Psoas muscle (tissue), 8 donors: ENCODE results near the gene BRI3. TPM values are rescaled to one million over a fixed set of nuclear protein-coding genes. Genes with fewer than 3 reads are reported as not detected.

Source experiments
- ATAC-seq, 4 donors: fragments of 200-7000 bp; cut with Tn5 transposase; one replicate each; pipeline ENCODE4 v1.9.1; 2020; ENCODE audit warnings: moderate library complexity in 3 of 4, mild to moderate bottlenecking in 2 of 4
- DNase-seq, 2 donors: peaks; one replicate each; pipeline ENCODE4 v3.0.0-alpha.2; 2020
- H3K27ac ChIP-seq: fragments of 200-600 bp; one replicate; pipeline ENCODE4 v1.8.0; 2022
- H3K27me3 ChIP-seq, 3 donors: fragments of 200-600 bp in 1 of 3; one replicate each; pipeline versions ENCODE4 v1.6.1 to v1.8.0; 2013 to 2022; ENCODE audit warnings: low read length in 2 of 3, mild to moderate bottlenecking in 2 of 3, moderate library complexity in 1 of 3; ENCODE audit not compliant: insufficient read depth in 3 of 3
- H3K36me3 ChIP-seq, 2 donors: fragments of 200-600 bp in 1 of 2; one replicate each; pipeline versions ENCODE4 v1.6.1 to v1.8.0; 2013 to 2022; ENCODE audit warnings: low read depth in 1 of 2, mild to moderate bottlenecking in 1 of 2, moderate library complexity in 1 of 2; ENCODE audit not compliant: insufficient read depth in 1 of 2
- H3K4me1 ChIP-seq: fragments of 200-600 bp; one replicate; pipeline ENCODE4 v1.8.0; 2022
- H3K4me3 ChIP-seq: fragments of 200-600 bp; one replicate; pipeline ENCODE4 v1.8.0; 2022; ENCODE audit warnings: mild to moderate bottlenecking
- H3K9me3 ChIP-seq: fragments of 200-600 bp; one replicate; pipeline ENCODE4 v1.8.0; 2022
- CTCF ChIP-seq: fragments of 200-600 bp; IDR thresholded peaks from one replicate; pipeline ENCODE4 v1.8.0; 2022; ENCODE audit warnings: antibody characterized with exemption
- WGBS, 3 donors: extraction: QIAGEN DNeasy Blood & Tissue Kit; methylation state at CpG; one replicate each; pipeline versions ENCODE4 v1.1.6 to v1.1.7; 2013; 5-methylcytosine and 5-hydroxymethylcytosine counted together
- intact Hi-C, 2 donors: fragments of 100-400 bp; cut with DNase I; formaldehyde crosslinking; loops; one replicate each; pipeline versions ENCODE4 v1.11.0 to v1.14.2; 2022
- polyA plus RNA-seq, 3 donors: library from polyadenylated mRNA; stranded (reverse); fragments of 200-250 nt; gene quantifications; one replicate each; pipeline ENCODE4 v1.2.3, GENCODE V29; 2013
- total RNA-seq, 4 donors: library from RNA; stranded (reverse); fragmentation: NEBNext Ultra II Directional in 2 of 4; extraction: Animal tissue kit (Norgen Biotek cat#: 25700) in 2 of 4; gene quantifications; one replicate each; pipeline versions ENCODE4 v1.2.1 to v1.2.4, GENCODE V29; 2021 to 2023
- donor health status: healthy with polysubstance abuse.
- donor health status: DM: no; HTN: no; CAD: no; lungs with moderate emphysema.
- donor health status: Bipolar disorder and iron deficiency.
- donor health status: healthy.
- donor health status: DM: yes; HTN: yes; CAD: no.
- donor health status: DM: no; HTN: no; CAD: no.
- donor health status: DM: no; HTN: no; CAD: no.
- donor health status: DM: yes; HTN: yes; CAD: no.

BRI3 gene
- total and polyA plus RNA-seq, 7 donors: 231 to 529 (median 435) TPM

- peak overlapping the region; percentile 30 for H3K4me3 ChIP-seq
- intact Hi-C loops: no loop called here
- no peaks in the 10 kb centered on the region for H3K9me3 ChIP-seq
- peaks cover 0 to 14% (median 0%) of the 10 kb centered on the region in 3 donors for H3K27me3 ChIP-seq
- ATAC-seq (peak; percentile 40 to 83 (median 70)), DNase-seq (no peak)
- WGBS, 3 donors: 35 to 44% (median 37%) methylated on average over 28 of the region's 28 CpGs
- H3K4me1 ChIP-seq: peaks cover 8% of the 10 kb centered on the region
- H3K36me3 ChIP-seq: no peaks in the 10 kb centered on the region
- TF ChIP-seq CTCF: no peak
- H3K27ac ChIP-seq: no peak overlapping the region
Measured at GRCh38 chr7:98323597-98324322, 42.3 kb downstream of the BRI3 start.

GRCh38 chr7:98324782-98325181 is 43.3 kb downstream of the BRI3 start:
- Histone ChIP-seq H3K4me3 (no peak overlapping the region), H3K27me3 (peaks cover 0 to 14% (median 0%) of the 10 kb centered on the region in 3 donors), H3K9me3 (no peaks in the 10 kb centered on the region), H3K27ac (no peak overlapping the region), H3K36me3 (no peaks in the 10 kb centered on the region), H3K4me1 (peaks cover 8% of the 10 kb centered on the region)
- intact Hi-C loops: no loop called here
- TF ChIP-seq CTCF: no peak
- WGBS, 3 donors: 94 to 97% (median 96%) methylated on average over 6 of the region's 6 CpGs
- no peak for ATAC-seq
- DNase-seq: no peak

- Histone ChIP-seq H3K9me3 (no peaks in the 10 kb centered on the region), H3K4me3 (no peak overlapping the region), H3K36me3 (no peaks in the 10 kb centered on the region), H3K4me1 (no peaks in the 10 kb centered on the region), H3K27ac (peak overlapping the region; percentile 48), H3K27me3 (peaks cover 0 to 5% (median 0%) of the 10 kb centered on the region in 3 donors)
- no peak for TF ChIP-seq CTCF
- DNase-seq: no peak
- ATAC-seq: no peak
- 66 to 70% (median 70%) methylated on average over 14 of the region's 14 CpGs for WGBS, 3 donors
- intact Hi-C loops: no loop called here
Measured at GRCh38 chr7:98329100-98329790, 47.8 kb downstream of the BRI3 start.

GRCh38 chr7:98329791-98330373 is 48.4 kb downstream of the BRI3 start:
- WGBS, 3 donors: 65 to 68% (median 68%) methylated on average over 9 of the region's 9 CpGs
- intact Hi-C loops: no loop called here
- no peak overlapping the region for H3K4me3 ChIP-seq
- H3K27ac ChIP-seq: no peak overlapping the region
- no peak for TF ChIP-seq CTCF
- DNase-seq: no peak
- no peaks in the 10 kb centered on the region for H3K36me3 ChIP-seq
- no peaks in the 10 kb centered on the region for H3K9me3 ChIP-seq
- no peak for ATAC-seq
- H3K4me1 ChIP-seq: no peaks in the 10 kb centered on the region
- peaks cover 0 to 3% (median 0%) of the 10 kb centered on the region in 3 donors for H3K27me3 ChIP-seq
